Trophoblast cell (in vitro differentiated cells and primary cell): ENCODE results near the gene SERP2.

Experiments
- DNase-seq, 2 donors: peaks; one replicate each; pipeline ENCODE4 v3.0.0-alpha.2; 2016
- H2AFZ ChIP-seq: 2 replicates; pipeline ENCODE4 v1.6.1; 2013; ENCODE audit warnings: low read length, moderate library complexity, mild to moderate bottlenecking; ENCODE audit not compliant: insufficient read depth, poor library complexity
- H2AK5ac ChIP-seq: 2 replicates; pipeline ENCODE4 v1.6.1; 2013; ENCODE audit warnings: mild to moderate bottlenecking, low read length
- H2BK120ac ChIP-seq: 2 replicates; pipeline ENCODE4 v1.6.1; 2013; ENCODE audit warnings: low read length, mild to moderate bottlenecking, moderate library complexity; ENCODE audit not compliant: insufficient read depth, poor library complexity
- H2BK12ac ChIP-seq: 2 replicates; pipeline ENCODE4 v1.6.1; 2013; ENCODE audit warnings: mild to moderate bottlenecking, low read length, moderate library complexity
- H2BK5ac ChIP-seq: 2 replicates; pipeline ENCODE4 v1.6.1; 2013; ENCODE audit warnings: low read length, low read depth, moderate library complexity, mild to moderate bottlenecking; ENCODE audit not compliant: poor library complexity
- H3K14ac ChIP-seq: 2 replicates; pipeline ENCODE4 v1.6.1; 2013; ENCODE audit warnings: mild to moderate bottlenecking, low read length
- H3K18ac ChIP-seq: 2 replicates; pipeline ENCODE4 v1.6.1; 2013; ENCODE audit warnings: mild to moderate bottlenecking, low read length
- H3K23ac ChIP-seq: 2 replicates; pipeline ENCODE4 v1.6.1; 2013; ENCODE audit warnings: low read length
- H3K27ac ChIP-seq: 2 replicates; pipeline ENCODE4 v1.5.1; 2013; ENCODE audit warnings: low read depth, mild to moderate bottlenecking, inconsistent platforms, low read length, moderate library complexity
- H3K27me3 ChIP-seq: 2 replicates; pipeline ENCODE4 v1.6.1; 2013; ENCODE audit warnings: inconsistent platforms, mild to moderate bottlenecking, low read length, moderate library complexity; ENCODE audit not compliant: insufficient read depth
- H3K36me3 ChIP-seq, 2 experiments: 1 replicate in 1 of 2; 2 replicates in 1 of 2; pipeline ENCODE4 v1.6.1; 2013; ENCODE audit warnings: low read length in 2 of 2, mild to moderate bottlenecking in 2 of 2, moderate library complexity in 1 of 2; ENCODE audit not compliant: insufficient read depth in 2 of 2, control insufficient read depth in 1 of 2
- H3K4ac ChIP-seq: 2 replicates; pipeline ENCODE4 v1.6.1; 2013; ENCODE audit warnings: low read depth, mild to moderate bottlenecking, low read length, moderate library complexity
- H3K4me1 ChIP-seq, 2 experiments: 1 replicate in 1 of 2; 2 replicates in 1 of 2; pipeline ENCODE4 v1.6.1; 2013; ENCODE audit warnings: low read length in 2 of 2, mild to moderate bottlenecking in 2 of 2, moderate library complexity in 1 of 2; ENCODE audit not compliant: insufficient read depth in 2 of 2, control insufficient read depth in 1 of 2
- H3K4me2 ChIP-seq: 2 replicates; pipeline ENCODE4 v1.6.1; 2013; ENCODE audit warnings: inconsistent platforms, mild to moderate bottlenecking, low read length, moderate library complexity
- H3K4me3 ChIP-seq: 2 replicates; pipeline ENCODE4 v1.5.1; 2013; ENCODE audit warnings: mild to moderate bottlenecking, low read depth, low read length, inconsistent platforms
- H3K79me1 ChIP-seq: one replicate; pipeline ENCODE4 v1.6.1; 2013; ENCODE audit warnings: low read length
- H3K79me2 ChIP-seq: 2 replicates; pipeline ENCODE4 v1.6.1; 2013; ENCODE audit warnings: low read length, mild to moderate bottlenecking; ENCODE audit not compliant: control insufficient read depth, insufficient read depth, poor library complexity
- H3K9ac ChIP-seq: 2 replicates; pipeline ENCODE4 v1.6.1; 2013; ENCODE audit warnings: mild to moderate bottlenecking, low read length
- H3K9me3 ChIP-seq: 2 replicates; pipeline ENCODE4 v1.6.1; 2013; ENCODE audit warnings: low read depth, mild to moderate bottlenecking, control low read depth, inconsistent platforms, low read length; ENCODE audit not compliant: insufficient read depth
- H4K12ac ChIP-seq: 2 replicates; pipeline ENCODE4 v1.6.1; 2013; ENCODE audit warnings: low read depth, mild to moderate bottlenecking, low read length, moderate library complexity
- H4K8ac ChIP-seq: 2 replicates; pipeline ENCODE4 v1.6.1; 2013; ENCODE audit warnings: low read depth, mild to moderate bottlenecking, low read length, moderate library complexity
- H4K91ac ChIP-seq: one replicate; pipeline ENCODE4 v1.6.1; 2013; ENCODE audit warnings: low read depth, mild to moderate bottlenecking, low read length, moderate library complexity
- WGBS: extraction: QIAGEN DNeasy Blood & Tissue Kit; methylation state at CpG from one replicate; pipeline ENCODE4 v1.1.7; 2013; ENCODE audit warnings: missing lambda C conversion rate; ENCODE audit not compliant: insufficient read length, insufficient coverage; ENCODE audit errors: extremely low coverage; 5-methylcytosine and 5-hydroxymethylcytosine counted together

Gene SERP2

GRCh38 chr13:44336934-44337333 is 36.7 kb upstream of the SERP2 start:
- Histone ChIP-seq H3K4me1 (no peaks in the 10 kb centered on the region), H3K79me2 (no peaks in the 10 kb centered on the region), H3K27ac (no peak overlapping the region), H3K4ac (no peak overlapping the region), H3K14ac (no peak overlapping the region), H3K79me1 (peaks cover 1% of the 10 kb centered on the region), H2AFZ (no peak overlapping the region), H4K12ac (no peak overlapping the region), H4K91ac (no peak overlapping the region), H3K36me3 (no peaks in the 10 kb centered on the region), H4K8ac (no peak overlapping the region), H3K4me2 (no peak overlapping the region), H2BK120ac (no peak overlapping the region), H3K9ac (no peak overlapping the region), H3K18ac (no peak overlapping the region), H2AK5ac (no peak overlapping the region), H3K27me3 (no peaks in the 10 kb centered on the region), H2BK5ac (no peak overlapping the region), H2BK12ac (no peak overlapping the region), H3K9me3 (peaks cover 3% of the 10 kb centered on the region), H3K4me3 (no peak overlapping the region), H3K23ac (no peak overlapping the region)
- WGBS, result no CpG with 5 or more reads among the region's 4 CpGs
- peak; percentile 34 to 71 for DNase-seq

- no CpG with 5 or more reads among the region's 4 CpGs for WGBS
- Histone ChIP-seq H3K79me1 (peaks cover 1% of the 10 kb centered on the region), H4K91ac (no peak overlapping the region), H3K4me2 (no peak overlapping the region), H3K4ac (no peak overlapping the region), H3K9me3 (peaks cover 3% of the 10 kb centered on the region), H3K4me1 (no peaks in the 10 kb centered on the region), H3K14ac (no peak overlapping the region), H3K9ac (no peak overlapping the region), H3K79me2 (no peaks in the 10 kb centered on the region), H2BK12ac (no peak overlapping the region), H4K8ac (no peak overlapping the region), H2AFZ (no peak overlapping the region), H3K27ac (no peak overlapping the region), H4K12ac (no peak overlapping the region), H2BK120ac (no peak overlapping the region), H3K27me3 (no peaks in the 10 kb centered on the region), H2AK5ac (no peak overlapping the region), H3K18ac (no peak overlapping the region), H3K23ac (no peak overlapping the region), H2BK5ac (no peak overlapping the region), H3K4me3 (no peak overlapping the region), H3K36me3 (no peaks in the 10 kb centered on the region)
- peak; percentile 73 to 81 for DNase-seq
Measured at GRCh38 chr13:44337581-44337980, 36.0 kb upstream of the SERP2 start.

GRCh38 chr13:44340508-44340907 is 33.1 kb upstream of the SERP2 start:
- Histone ChIP-seq H2BK12ac (no peak overlapping the region), H3K27me3 (no peaks in the 10 kb centered on the region), H2AK5ac (no peak overlapping the region), H4K12ac (no peak overlapping the region), H3K4me2 (no peak overlapping the region), H3K18ac (no peak overlapping the region), H2AFZ (no peak overlapping the region), H4K8ac (peak overlapping the region; percentile 43), H3K9me3 (peaks cover 3% of the 10 kb centered on the region), H3K4me3 (no peak overlapping the region), H3K79me1 (peaks cover 1% of the 10 kb centered on the region), H3K36me3 (no peaks in the 10 kb centered on the region), H4K91ac (no peak overlapping the region), H3K9ac (no peak overlapping the region), H3K23ac (no peak overlapping the region), H3K4me1 (no peaks in the 10 kb centered on the region), H2BK120ac (no peak overlapping the region), H2BK5ac (no peak overlapping the region), H3K14ac (no peak overlapping the region), H3K27ac (no peak overlapping the region), H3K4ac (no peak overlapping the region), H3K79me2 (no peaks in the 10 kb centered on the region)
- no CpG with 5 or more reads among the region's 2 CpGs for WGBS
- DNase-seq, result no peak

- Histone ChIP-seq H2BK120ac (no peak overlapping the region), H2AFZ (no peak overlapping the region), H3K79me2 (no peaks in the 10 kb centered on the region), H2BK12ac (no peak overlapping the region), H2AK5ac (no peak overlapping the region), H3K4me2 (no peak overlapping the region), H3K27me3 (no peaks in the 10 kb centered on the region), H3K36me3 (no peaks in the 10 kb centered on the region), H3K18ac (no peak overlapping the region), H2BK5ac (no peak overlapping the region), H3K4me1 (peaks cover 2% of the 10 kb centered on the region in 2 experiments), H3K79me1 (peaks cover 5% of the 10 kb centered on the region), H4K12ac (no peak overlapping the region), H3K9me3 (peaks cover 2% of the 10 kb centered on the region), H4K91ac (no peak overlapping the region), H3K4ac (no peak overlapping the region), H4K8ac (no peak overlapping the region), H3K14ac (no peak overlapping the region), H3K27ac (no peak overlapping the region), H3K23ac (no peak overlapping the region), H3K4me3 (no peak overlapping the region), H3K9ac (no peak overlapping the region)
- DNase-seq, result peak; percentile 30 to 92
- no CpG with 5 or more reads among the region's 1 CpG for WGBS
Measured at GRCh38 chr13:44342741-44343140, 30.9 kb upstream of the SERP2 start.
